Measurements from ENCODE around the gene ATG7. TPM values are rescaled to one million over a fixed set of nuclear protein-coding genes. Genes with fewer than 3 reads are reported as not detected.

The ATG7 gene
- total RNA-seq, 1 donor from 2014 or later, result 61.7 TPM

DNA sequence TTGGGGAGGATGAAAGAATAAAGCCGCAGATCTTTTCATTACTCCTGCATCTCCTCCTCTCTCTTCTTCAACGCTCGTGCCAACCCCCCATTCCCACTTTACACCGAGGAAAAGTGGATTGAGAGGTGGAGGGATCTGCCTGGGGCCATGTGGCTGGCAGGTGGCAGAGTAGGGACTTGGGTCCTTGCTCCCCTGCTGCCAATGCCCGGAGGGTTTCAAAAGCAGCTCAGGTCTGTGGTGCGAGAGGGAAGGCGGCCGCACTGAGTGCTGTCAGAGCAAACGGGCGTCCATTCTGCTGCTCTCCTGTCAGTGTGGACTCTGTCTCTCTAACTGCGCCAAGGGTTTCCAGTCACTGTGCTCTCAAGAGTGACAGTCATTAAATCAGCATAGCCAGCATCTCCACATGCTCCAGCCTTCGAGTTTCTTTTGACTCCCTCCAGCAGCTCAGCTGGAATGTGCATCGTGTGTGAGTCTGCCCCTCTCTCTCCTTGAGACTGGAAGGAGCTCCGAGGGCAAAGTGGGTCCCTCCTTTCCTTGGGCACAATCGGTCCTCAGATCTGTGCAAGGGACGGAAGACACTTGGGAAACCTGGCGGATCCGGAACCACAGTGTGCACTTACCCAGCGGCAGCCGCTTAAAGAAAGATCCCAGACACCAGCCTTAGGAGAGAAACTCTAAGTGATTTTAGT is 302.9 kb downstream of the ATG7 start:
- TF ChIP-seq, protein P1, sequence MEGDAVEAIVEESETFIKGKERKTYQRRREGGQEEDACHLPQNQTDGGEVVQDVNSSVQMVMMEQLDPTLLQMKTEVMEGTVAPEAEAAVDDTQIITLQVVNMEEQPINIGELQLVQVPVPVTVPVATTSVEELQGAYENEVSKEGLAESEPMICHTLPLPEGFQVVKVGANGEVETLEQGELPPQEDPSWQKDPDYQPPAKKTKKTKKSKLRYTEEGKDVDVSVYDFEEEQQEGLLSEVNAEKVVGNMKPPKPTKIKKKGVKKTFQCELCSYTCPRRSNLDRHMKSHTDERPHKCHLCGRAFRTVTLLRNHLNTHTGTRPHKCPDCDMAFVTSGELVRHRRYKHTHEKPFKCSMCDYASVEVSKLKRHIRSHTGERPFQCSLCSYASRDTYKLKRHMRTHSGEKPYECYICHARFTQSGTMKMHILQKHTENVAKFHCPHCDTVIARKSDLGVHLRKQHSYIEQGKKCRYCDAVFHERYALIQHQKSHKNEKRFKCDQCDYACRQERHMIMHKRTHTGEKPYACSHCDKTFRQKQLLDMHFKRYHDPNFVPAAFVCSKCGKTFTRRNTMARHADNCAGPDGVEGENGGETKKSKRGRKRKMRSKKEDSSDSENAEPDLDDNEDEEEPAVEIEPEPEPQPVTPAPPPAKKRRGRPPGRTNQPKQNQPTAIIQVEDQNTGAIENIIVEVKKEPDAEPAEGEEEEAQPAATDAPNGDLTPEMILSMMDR (IDR thresholded peaks at IDR 0.05), result no peak
- intact Hi-C loops (cut with DNase I), result no loop called here
- H3K4me3 ChIP-seq, result no peak overlapping the region
- H3K27ac ChIP-seq, result no peak overlapping the region
- peaks cover 18% of the 10 kb centered on the region for H3K4me1 ChIP-seq
- H3K36me3 ChIP-seq, result peaks cover 25% of the 10 kb centered on the region
- H3K9me3 ChIP-seq, result no peaks in the 10 kb centered on the region
- H3K27me3 ChIP-seq (ENCODE audit: low read depth), result no peaks in the 10 kb centered on the region
- ATAC-seq (no peak), DNase-seq (no peak)

DNA sequence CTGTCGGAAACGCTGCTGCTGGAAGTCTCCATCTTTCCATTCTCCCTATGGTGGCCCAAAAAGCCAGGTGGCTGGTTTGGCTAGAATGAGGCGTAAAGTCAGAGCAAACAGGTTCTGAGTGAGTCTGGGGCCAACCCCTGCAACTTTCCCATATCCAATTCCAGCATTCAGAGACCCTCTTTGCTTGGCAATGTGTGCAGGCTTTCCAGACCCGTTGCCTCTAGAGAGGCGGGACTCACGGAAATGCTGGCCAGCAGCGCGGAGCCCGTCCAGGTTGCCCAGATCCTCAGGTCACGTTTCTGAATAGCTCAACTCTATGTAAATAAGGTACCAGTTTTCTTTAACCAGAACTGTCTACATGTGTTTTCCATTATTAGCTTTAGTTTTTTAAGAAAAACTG is 303.5 kb downstream of the ATG7 start:
- ATAC-seq (no peak), DNase-seq (no peak)
- TF ChIP-seq, protein P1 (IDR thresholded peaks at IDR 0.05), result no peak
- intact Hi-C loops (cut with DNase I), result no loop called here
- no peaks in the 10 kb centered on the region for H3K9me3 ChIP-seq
- H3K4me1 ChIP-seq, result peaks cover 18% of the 10 kb centered on the region
- peaks cover 25% of the 10 kb centered on the region for H3K36me3 ChIP-seq
- H3K27ac ChIP-seq, result no peak overlapping the region
- H3K4me3 ChIP-seq, result no peak overlapping the region
- H3K27me3 ChIP-seq (ENCODE audit: low read depth), result no peaks in the 10 kb centered on the region

DNA sequence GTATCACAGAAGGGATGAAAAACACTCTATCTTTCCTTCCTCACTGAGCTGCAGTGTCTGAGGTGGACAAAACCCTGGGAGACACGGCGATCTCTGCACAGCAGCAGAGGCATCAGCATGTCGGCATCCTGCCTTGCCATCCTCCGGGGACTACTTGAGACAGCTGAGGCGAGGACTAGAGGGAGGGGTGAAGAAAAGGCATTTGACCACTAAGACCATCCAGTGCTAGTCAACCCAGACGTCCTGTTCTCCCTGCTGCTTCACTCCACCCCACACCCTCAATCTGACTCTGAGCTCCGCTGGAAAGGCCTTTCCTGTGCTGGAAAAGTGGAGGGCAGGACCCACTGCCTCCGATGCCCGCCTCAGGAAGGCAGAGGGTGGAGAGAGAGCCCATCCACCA is 304.3 kb downstream of the ATG7 start:
- no peak overlapping the region for H3K4me3 ChIP-seq
- H3K4me1 ChIP-seq, result peaks cover 18% of the 10 kb centered on the region
- ATAC-seq (no peak), DNase-seq (no peak)
- peaks cover 25% of the 10 kb centered on the region for H3K36me3 ChIP-seq
- no peak overlapping the region for H3K27ac ChIP-seq
- H3K9me3 ChIP-seq, result no peaks in the 10 kb centered on the region
- TF ChIP-seq, protein P1 (IDR thresholded peaks at IDR 0.05), result no peak
- intact Hi-C loops (cut with DNase I), result no loop called here
- no peaks in the 10 kb centered on the region for H3K27me3 ChIP-seq (ENCODE audit: low read depth)

DNA sequence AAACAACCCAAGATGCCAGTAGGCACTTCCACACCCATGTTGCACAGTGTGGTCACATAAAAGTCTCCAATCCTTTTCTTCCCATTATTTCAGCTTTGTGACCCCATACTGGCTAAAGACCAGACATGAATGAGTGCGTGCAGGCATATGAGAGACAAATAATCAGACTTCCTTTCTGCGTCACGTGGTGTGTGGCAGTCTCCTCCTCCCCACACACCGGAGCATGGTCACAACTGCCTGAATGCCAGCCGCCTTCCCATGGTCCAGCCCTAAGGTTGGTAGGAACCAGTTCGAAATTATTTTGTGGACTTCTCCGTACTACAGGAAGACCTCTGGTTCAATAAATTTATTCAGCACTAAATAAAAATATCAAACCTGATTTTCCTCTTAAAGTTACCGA is 306.0 kb downstream of the ATG7 start:
- Histone ChIP-seq H3K36me3 (peaks cover 18% of the 10 kb centered on the region), H3K27ac (no peak overlapping the region), H3K9me3 (no peaks in the 10 kb centered on the region), H3K27me3 (ENCODE audit: low read depth) (no peaks in the 10 kb centered on the region), H3K4me3 (no peak overlapping the region), H3K4me1 (peaks cover 35% of the 10 kb centered on the region)
- TF ChIP-seq, protein P1 (IDR thresholded peaks at IDR 0.05), result no peak
- DNase-seq, result no peak
- ATAC-seq, result no peak
- intact Hi-C loops (cut with DNase I), result no loop called here

DNA sequence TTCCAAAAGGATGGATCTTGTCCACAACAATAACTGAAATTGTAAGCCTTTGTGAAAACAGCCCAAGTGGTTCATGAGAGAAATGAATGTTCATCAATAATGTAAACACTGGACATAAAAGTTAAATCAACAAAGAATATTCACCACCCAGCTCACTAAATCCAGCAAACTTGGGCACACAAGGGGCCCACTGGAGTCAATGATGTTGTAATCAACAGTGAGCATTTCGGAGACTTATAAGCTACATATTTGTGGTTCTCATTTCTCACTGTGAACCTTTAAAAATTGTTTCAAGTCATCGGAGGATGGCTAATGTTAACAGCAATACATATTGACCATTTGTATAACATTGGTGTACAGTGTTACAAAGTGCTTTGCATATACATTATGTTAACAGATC is 308.4 kb downstream of the ATG7 start:
- H3K27me3 ChIP-seq (ENCODE audit: low read depth), result no peaks in the 10 kb centered on the region
- no peak for DNase-seq
- ATAC-seq, result no peak
- no peaks in the 10 kb centered on the region for H3K9me3 ChIP-seq
- H3K36me3 ChIP-seq, result peaks cover 1% of the 10 kb centered on the region
- H3K27ac ChIP-seq, result no peak overlapping the region
- TF ChIP-seq, protein P1 (IDR thresholded peaks at IDR 0.05), result no peak
- no peak overlapping the region for H3K4me3 ChIP-seq
- intact Hi-C loops (cut with DNase I), result no loop called here
- H3K4me1 ChIP-seq, result peaks cover 46% of the 10 kb centered on the region

Data from lower lobe of right lung (tissue), 2 donors.